HepG2 (cell line): ENCODE results near the gene TTC31. TPM values are rescaled to one million over a fixed set of nuclear protein-coding genes. Genes with fewer than 3 reads are reported as not detected.

Experiments
- CBX1 ChIP-seq: IDR thresholded peaks from one replicate; pipeline ENCODE4 v1.6.1; 2016; ENCODE audit warnings: antibody characterized with exemption, low read depth
- CHD2 ChIP-seq: IDR thresholded peaks from 2 replicates; pipeline ENCODE4 v1.6.1; 2011; ENCODE audit warnings: low read depth, low read length, improper control_type of control experiment
- FOXA3 ChIP-seq: IDR thresholded peaks from 2 replicates; pipeline ENCODE4 v1.6.1; 2016; ENCODE audit warnings: missing genetic modification reagents, missing compliant biosample characterization
- GABPA ChIP-seq, 2 experiments: IDR thresholded peaks; 2 replicates each; pipeline ENCODE4 v1.6.1; 2011 to 2016; ENCODE audit warnings: low read depth in 2 of 2, low read length in 1 of 2, missing biosample characterization in 1 of 2, missing genetic modification characterization in 1 of 2
- GATA4 ChIP-seq: sonication (generic); IDR thresholded peaks from 2 replicates; pipeline ENCODE4 v1.6.1; 2016; ENCODE audit warnings: antibody characterized with exemption, low read depth, borderline replicate concordance
- HDAC1 ChIP-seq: sonication (generic); formaldehyde crosslinking; IDR thresholded peaks from 2 replicates; pipeline ENCODE4 v1.5.1; 2020; ENCODE audit warnings: mild to moderate bottlenecking, missing genetic modification reagents
- ISL2 ChIP-seq: sonication (generic); formaldehyde crosslinking; IDR thresholded peaks from 2 replicates; pipeline ENCODE4 v1.5.0; 2020; ENCODE audit warnings: missing genetic modification reagents
- MEF2D ChIP-seq: sonication (generic); formaldehyde crosslinking; IDR thresholded peaks from 2 replicates; pipeline ENCODE4 v1.5.1; 2020; ENCODE audit warnings: mild to moderate bottlenecking, missing genetic modification reagents
- MXI1 ChIP-seq: IDR thresholded peaks from 3 replicates; pipeline ENCODE4 v1.6.1; 2012; ENCODE audit warnings: low read depth, low read length, inconsistent platforms, borderline replicate concordance
- MYNN ChIP-seq: sonication (generic); formaldehyde crosslinking; IDR thresholded peaks from 2 replicates; pipeline ENCODE4 v1.4.0; 2020; ENCODE audit warnings: mild to moderate bottlenecking, low read depth, missing genetic modification reagents
- PPARG ChIP-seq: conservative IDR thresholded peaks from 2 replicates; pipeline ENCODE4 v1.6.1; 2016; ENCODE audit warnings: missing biosample characterization, missing genetic modification reagents
- PRDM10 ChIP-seq: sonication (generic); formaldehyde crosslinking; IDR thresholded peaks from 2 replicates; pipeline ENCODE4 v1.4.0; 2020; ENCODE audit warnings: low read depth, missing genetic modification reagents
- STAT5B ChIP-seq: sonication (generic); formaldehyde crosslinking; IDR thresholded peaks from 2 replicates; pipeline ENCODE4 v1.4.0; 2020; ENCODE audit warnings: missing genetic modification reagents
- ZBTB7B ChIP-seq: sonication (generic); formaldehyde crosslinking; IDR thresholded peaks from 2 replicates; pipeline ENCODE4 v1.4.0; 2020; ENCODE audit warnings: missing genetic modification reagents
- ZNF207 ChIP-seq: fragments of 450-650 bp; IDR thresholded peaks from 2 replicates; pipeline ENCODE4 v1.6.1; 2016; ENCODE audit warnings: antibody characterized with exemption, borderline replicate concordance
- ZNF253 ChIP-seq: sonication (generic); formaldehyde crosslinking; IDR thresholded peaks from 2 replicates; pipeline ENCODE4 v1.8.0; 2022; ENCODE audit warnings: mild to moderate bottlenecking, missing genetic modification reagents, borderline replicate concordance
- ZNF567 ChIP-seq: sonication (generic); formaldehyde crosslinking; IDR thresholded peaks from 2 replicates; pipeline ENCODE4 v1.8.1; 2023; ENCODE audit warnings: mild to moderate bottlenecking, missing genetic modification reagents, borderline replicate concordance
- ZNF687 ChIP-seq: sonication (generic); formaldehyde crosslinking; IDR thresholded peaks from 2 replicates; pipeline ENCODE4 v1.5.1; 2020; ENCODE audit warnings: mild to moderate bottlenecking, missing genetic modification reagents, moderate library complexity
- ZNF75D ChIP-seq: sonication (generic); formaldehyde crosslinking; IDR thresholded peaks from 2 replicates; pipeline ENCODE4 v1.8.1; 2023; ENCODE audit warnings: missing genetic modification reagents, mild to moderate bottlenecking, borderline replicate concordance
- ZNF784 ChIP-seq: sonication (generic); formaldehyde crosslinking; IDR thresholded peaks from 2 replicates; pipeline ENCODE4 v1.5.1; 2020; ENCODE audit warnings: missing genetic modification reagents, mild to moderate bottlenecking, borderline replicate concordance
- ZNF839 ChIP-seq: sonication (generic); formaldehyde crosslinking; IDR thresholded peaks from 2 replicates; pipeline ENCODE4 v1.4.0; 2020; ENCODE audit warnings: missing genetic modification reagents, mild to moderate bottlenecking, borderline replicate concordance
- polyA plus RNA-seq, 8 experiments: library from polyadenylated mRNA; depleted of rRNA in 3 of 8; stranded (reverse) in 7 of 8; unstranded in 1 of 8; fragments of >200 nt; fragmentation: Illumina TruSeq in 4 of 8; extraction: Trizol in 4 of 8; gene quantifications; 2 replicates each; pipeline versions ENCODE4 v1.2.1 to v1.2.3, GENCODE V29; 2011 to 2016; ENCODE audit warnings: low read depth in 4 of 8, missing spikeins in 1 of 8, mixed read lengths in 1 of 8; ENCODE audit not compliant: insufficient read depth in 1 of 8
- total RNA-seq, 5 experiments: library from RNA; depleted of rRNA; stranded (reverse); fragments of >200 nt; fragmentation: Illumina TruSeq; extraction: Trizol; gene quantifications; 2 replicates each; pipeline ENCODE4 v1.2.3, GENCODE V29; 2016; ENCODE audit warnings: low read depth in 1 of 5

The TTC31 gene
- total and polyA plus RNA-seq, 2 of the 13 experiments (the other 11 are each of a cell fraction or from before 2014, with no cell fraction given), result 28.3 to 39.5 TPM

GRCh38 chr2:74481961-74482800, 700 bp upstream of the TTC31 start (continued):
- TF ChIP-seq ZNF75D (CRISPR knock-in tag) (no peak), GATA4 (0 out of 2 replicates have a peak, but pooled peaks have one; percentile 14), ZBTB7B (no peak), PPARG (CRISPR knock-in tag) (no peak), ZNF207 (no peak), GABPA (IDR thresholded peaks at IDR 0.05; ENCODE audit: low read depth, low read length) (no peak), GABPA (CRISPR knock-in tag; IDR thresholded peaks at IDR 0.05; ENCODE audit: low read depth) (0 out of 2 replicates have a peak, but pooled peaks have one; percentile 34), FOXA3 (CRISPR knock-in tag) (no peak), PRDM10 (CRISPR knock-in tag) (no peak), MYNN (no peak), HDAC1 (0 out of 2 replicates have a peak, but pooled peaks have one; percentile 52), ISL2 (CRISPR knock-in tag) (peak; percentile 66; the same call in 1 of the 2 replicates), ZNF784 (CRISPR knock-in tag) (peak; percentile 79; the same call in 1 of the 2 replicates), MEF2D (CRISPR knock-in tag) (peak; percentile 38; the same call in 1 of the 2 replicates), CBX1 (no peak), STAT5B (CRISPR knock-in tag) (no peak), CHD2 (no peak), ZNF839 (CRISPR knock-in tag) (no peak; the same call in 1 of the 2 replicates), ZNF253 (CRISPR knock-in tag) (no peak), ZNF567 (CRISPR knock-in tag) (no peak; the same call in 1 of the 2 replicates), ZNF687 (CRISPR knock-in tag) (peak; percentile 82), MXI1 (no peak)
